ENCODE measurements around the gene UBA5.

- TF ChIP-seq CTCF (optimal IDR thresholded peaks at IDR 0.05 in 1 of 3, IDR thresholded peaks at IDR 0.05 in 1 of 3, conservative IDR thresholded peaks at IDR 0.05 in 1 of 3; ENCODE audit: extremely low read depth in 1 of 3, insufficient read depth in 2 of 3, low read length in 3 of 3) = no peak
- no peak for TF ChIP-seq EZH2 (IDR thresholded peaks at IDR 0.05; ENCODE audit: low read length)
These were observed 15.1 kb upstream of the UBA5 start for GRCh38 chr3:132645058-132645457.

Data from keratinocyte (primary cell).